Activated naive CD4-positive, alpha-beta T cell treated with anti-CD3 and anti-CD28 coated beads, Interleukin-2, amount 50 U/mL, for 16 hours (primary cell): ENCODE results near the gene FBXO48.

Experiments
- DNase-seq: peaks from one replicate; pipeline ENCODE4 v3.0.0-alpha.2; 2020

FBXO48 gene

GRCh38 chr2:68432696-68433658 is 34.1 kb downstream of the FBXO48 start:
- DNase-seq, result no peak

GRCh38 chr2:68431316-68431972 is 35.6 kb downstream of the FBXO48 start:
- no peak for DNase-seq

GRCh38 chr2:68429311-68429826 is 37.7 kb downstream of the FBXO48 start:
- DNase-seq, result no peak

- DNase-seq, result no peak
These were observed 38.3 kb downstream of the FBXO48 start for GRCh38 chr2:68428746-68429145.

- no peak for DNase-seq
These were observed 39.0 kb downstream of the FBXO48 start for GRCh38 chr2:68428126-68428525.

GRCh38 chr2:68426848-68427579 is 40.1 kb downstream of the FBXO48 start:
- no peak for DNase-seq

- DNase-seq, result no peak
These were observed 40.6 kb downstream of the FBXO48 start for GRCh38 chr2:68426446-68426845.

GRCh38 chr2:68425503-68425902 is 41.6 kb downstream of the FBXO48 start:
- no peak for DNase-seq

- no peak for DNase-seq
These were observed 43.0 kb downstream of the FBXO48 start for GRCh38 chr2:68423966-68424650.

GRCh38 chr2:68420254-68420910 is 46.7 kb downstream of the FBXO48 start:
- no peak for DNase-seq

GRCh38 chr2:68418855-68419254 is 48.2 kb downstream of the FBXO48 start:
- DNase-seq, result no peak

- DNase-seq, result no peak
These were observed 48.7 kb downstream of the FBXO48 start for GRCh38 chr2:68418419-68418818.

- DNase-seq, result no peak
These were observed 49.2 kb downstream of the FBXO48 start for GRCh38 chr2:68417926-68418325.

- no peak for DNase-seq
These were observed 50.9 kb downstream of the FBXO48 start for GRCh38 chr2:68416081-68416675.

- DNase-seq, result no peak
These were observed 51.6 kb downstream of the FBXO48 start for GRCh38 chr2:68415521-68415920.

GRCh38 chr2:68414876-68415275 is 52.2 kb downstream of the FBXO48 start:
- no peak for DNase-seq

- DNase-seq, result no peak
These were observed 52.6 kb downstream of the FBXO48 start for GRCh38 chr2:68414452-68414851.

GRCh38 chr2:68413466-68413865 is 53.6 kb downstream of the FBXO48 start:
- no peak for DNase-seq

GRCh38 chr2:68412127-68412819 is 54.8 kb downstream of the FBXO48 start:
- no peak for DNase-seq

- DNase-seq, result no peak
These were observed 55.5 kb downstream of the FBXO48 start for GRCh38 chr2:68411397-68412126.
